ENCODE measurements around the gene ZWILCH. TPM values are rescaled to one million over a fixed set of nuclear protein-coding genes. Genes with fewer than 3 reads are reported as not detected.

The ZWILCH gene
- total RNA-seq, 1 donor from 2014 or later = 13.8 TPM

DNA sequence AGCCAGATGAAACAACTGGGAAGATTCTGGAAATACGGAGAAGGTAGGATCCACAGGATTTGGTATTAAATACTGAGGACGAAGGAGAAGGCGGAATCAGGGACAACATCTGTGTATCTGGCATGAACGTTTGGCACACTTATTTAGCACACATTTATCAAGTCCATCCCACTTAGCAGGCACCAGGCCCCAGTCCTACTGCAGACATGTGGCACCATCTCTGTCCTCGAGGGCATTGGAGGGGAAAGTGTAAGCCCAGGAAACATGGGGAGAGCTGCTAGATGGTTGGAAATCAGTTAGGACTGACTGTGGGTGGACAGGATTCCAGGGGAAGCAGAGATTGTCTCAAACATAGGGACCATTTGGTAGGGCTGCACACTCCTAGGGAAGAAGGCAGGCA lies 89.7 kb downstream of the ZWILCH start:
- no peak for TF ChIP-seq CTCF (IDR thresholded peaks at IDR 0.05)
- Mint-ChIP-seq H3K9me3 (ENCODE audit: unreplicated experiment) (no peaks in the 10 kb centered on the region), H3K27me3 (ENCODE audit: unreplicated experiment) (peaks cover 10% of the 10 kb centered on the region), H3K4me1 (ENCODE audit: unreplicated experiment) (no peaks in the 10 kb centered on the region), H3K36me3 (ENCODE audit: unreplicated experiment) (no peaks in the 10 kb centered on the region), H3K4me3 (ENCODE audit: unreplicated experiment) (no peak overlapping the region), H3K27ac (ENCODE audit: unreplicated experiment) (no peak overlapping the region)
- DNase-seq (ENCODE audit: extremely low spot score, unreplicated experiment) = no peak

DNA sequence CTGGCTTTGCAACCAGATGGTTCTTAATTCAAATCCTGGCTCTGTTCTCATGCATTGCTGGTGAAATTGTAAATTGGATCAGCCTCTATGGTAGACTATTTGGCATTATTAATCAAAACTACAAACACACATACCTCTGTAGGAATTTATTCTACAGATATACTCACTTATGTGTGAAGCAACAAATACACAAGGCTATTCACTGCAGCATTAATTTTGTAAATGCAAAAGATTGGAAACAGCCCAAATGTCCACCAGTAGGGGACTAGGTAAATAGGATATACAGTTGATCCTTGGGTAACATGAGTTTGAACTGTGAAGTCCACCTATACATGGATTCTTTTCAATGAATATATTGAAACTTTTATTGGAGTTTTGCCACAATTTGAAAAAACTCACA lies 90.2 kb downstream of the ZWILCH start:
- Mint-ChIP-seq H3K4me3 (ENCODE audit: unreplicated experiment) (no peak overlapping the region), H3K36me3 (ENCODE audit: unreplicated experiment) (no peaks in the 10 kb centered on the region), H3K27me3 (ENCODE audit: unreplicated experiment) (peaks cover 8% of the 10 kb centered on the region), H3K4me1 (ENCODE audit: unreplicated experiment) (no peaks in the 10 kb centered on the region), H3K9me3 (ENCODE audit: unreplicated experiment) (no peaks in the 10 kb centered on the region), H3K27ac (ENCODE audit: unreplicated experiment) (no peak overlapping the region)
- DNase-seq (ENCODE audit: extremely low spot score, unreplicated experiment) = no peak
- TF ChIP-seq CTCF (IDR thresholded peaks at IDR 0.05) = no peak

GRCh38 chr15:66595931-66596545 lies 90.9 kb downstream of the ZWILCH start:
- Mint-ChIP-seq H3K9me3 (ENCODE audit: unreplicated experiment) (no peaks in the 10 kb centered on the region), H3K4me3 (ENCODE audit: unreplicated experiment) (no peak overlapping the region)

GRCh38 chr15:66598095-66598815 lies 93.1 kb downstream of the ZWILCH start:
- Mint-ChIP-seq H3K9me3 (ENCODE audit: unreplicated experiment) (no peaks in the 10 kb centered on the region), H3K27me3 (ENCODE audit: unreplicated experiment) (peaks cover 4% of the 10 kb centered on the region), H3K36me3 (ENCODE audit: unreplicated experiment) (no peaks in the 10 kb centered on the region), H3K4me1 (ENCODE audit: unreplicated experiment) (no peaks in the 10 kb centered on the region), H3K27ac (ENCODE audit: unreplicated experiment) (no peak overlapping the region), H3K4me3 (ENCODE audit: unreplicated experiment) (no peak overlapping the region)
- no peak for DNase-seq (ENCODE audit: extremely low spot score, unreplicated experiment)
- no peak for TF ChIP-seq CTCF (IDR thresholded peaks at IDR 0.05)

More at GRCh38 chr15:66595931-66596545, 90.9 kb downstream of the ZWILCH start:
- no peak overlapping the region for H3K27ac Mint-ChIP-seq (ENCODE audit: unreplicated experiment)
- H3K4me1 Mint-ChIP-seq (ENCODE audit: unreplicated experiment) = no peaks in the 10 kb centered on the region
- H3K36me3 Mint-ChIP-seq (ENCODE audit: unreplicated experiment) = no peaks in the 10 kb centered on the region
- TF ChIP-seq CTCF (IDR thresholded peaks at IDR 0.05) = no peak
- peaks cover 2% of the 10 kb centered on the region for H3K27me3 Mint-ChIP-seq (ENCODE audit: unreplicated experiment)
- no peak for DNase-seq (ENCODE audit: extremely low spot score, unreplicated experiment)

Small RNA genes within 50 kb of the gene (microRNA-seq; reads per million reads assigned to microRNA genes)
- not detected for gene MIR4512 (ENCODE audit: unreplicated experiment)

Other genes starting within 250 kb of the ZWILCH start
- gene DIS3L, start 211.8 kb upstream of the ZWILCH start, total RNA-seq = 24.7 and 28.3 TPM in 2 replicates
- gene TIPIN, start 148.6 kb upstream of the ZWILCH start, total RNA-seq = 7.6 and 8.0 TPM in 2 replicates
- gene MAP2K1, start 118.4 kb upstream of the ZWILCH start, total RNA-seq = 49.3 and 50.7 TPM in 2 replicates
- gene SNAPC5, start 7.6 kb upstream of the ZWILCH start, total RNA-seq = 20.8 and 24.8 TPM in 2 replicates
- 2,560 and 2,646 TPM in 2 replicates for gene RPL4, start 471 bp upstream of the ZWILCH start, total RNA-seq
- not detected in 2 replicates for gene LCTL, start 60.7 kb downstream of the ZWILCH start, total RNA-seq
- gene SMAD6, start 196.9 kb downstream of the ZWILCH start, total RNA-seq = 14.6 and 17.5 TPM in 2 replicates

Measured in osteocyte (in vitro differentiated cells).